CD4-positive, alpha-beta T cell treated with Interleukin-10 for 1 hour (primary cell): ENCODE measurements around the gene PROX1.

Source experiments
- DNase-seq: peaks from one replicate; pipeline ENCODE4 v3.0.0-alpha.2; 2020

Gene PROX1

GRCh38 chr1:213980906-213981305, 6.9 kb upstream of the PROX1 start:
- no peak for DNase-seq

GRCh38 chr1:213982289-213982671, 5.5 kb upstream of the PROX1 start:
- DNase-seq, result no peak

GRCh38 chr1:213982672-213983492, 4.9 kb upstream of the PROX1 start:
- DNase-seq, result no peak

- no peak for DNase-seq
Observed at GRCh38 chr1:213983493-213984386, 4.0 kb upstream of the PROX1 start.

GRCh38 chr1:213984387-213985208, 3.2 kb upstream of the PROX1 start:
- no peak for DNase-seq

- no peak for DNase-seq
Observed at GRCh38 chr1:213985209-213986019, 2.4 kb upstream of the PROX1 start.

- no peak for DNase-seq
Observed at GRCh38 chr1:213986020-213986924, 1.5 kb upstream of the PROX1 start.

- no peak for DNase-seq
Observed at GRCh38 chr1:213986925-213987250, 885 bp upstream of the PROX1 start.

GRCh38 chr1:213987422-213987926, 299 bp upstream of the PROX1 start:
- no peak for DNase-seq

GRCh38 chr1:213988507-213989001, 781 bp downstream of the PROX1 start:
- no peak for DNase-seq

- DNase-seq, result no peak
Observed at GRCh38 chr1:213989002-213989855, 1.5 kb downstream of the PROX1 start.

GRCh38 chr1:213993929-213994328, 6.2 kb downstream of the PROX1 start:
- DNase-seq, result no peak

GRCh38 chr1:213994888-213995287, 7.1 kb downstream of the PROX1 start:
- no peak for DNase-seq

GRCh38 chr1:213995603-213996002, 7.8 kb downstream of the PROX1 start:
- DNase-seq, result no peak

- DNase-seq, result no peak
Observed at GRCh38 chr1:213996320-213997037, 8.7 kb downstream of the PROX1 start.

GRCh38 chr1:213997038-213997771, 9.4 kb downstream of the PROX1 start:
- DNase-seq, result no peak

GRCh38 chr1:213997772-213998107, 10.0 kb downstream of the PROX1 start:
- no peak for DNase-seq

- no peak for DNase-seq
Observed at GRCh38 chr1:213998785-213999184, 11.0 kb downstream of the PROX1 start.

GRCh38 chr1:213999732-214000131, 12.0 kb downstream of the PROX1 start:
- DNase-seq, result no peak
